H1 (cell line): Measurements from ENCODE around the gene GALE. TPM values are rescaled to one million over a fixed set of nuclear protein-coding genes. Genes with fewer than 3 reads are reported as not detected.

Source experiments
- CTCF ChIA-PET: fragments of 300-600 bp; sonication (Branson Sonifier 250); formaldehyde crosslinking; loops from one replicate; lab custom pipeline; 2021; ENCODE audit not compliant: partially characterized antibody; lab: Charles Lee
- POLR2A ChIA-PET: fragments of 300-600 bp; sonication (Branson Sonifier 250); formaldehyde crosslinking; loops from one replicate; lab custom pipeline; 2021; ENCODE audit warnings: inconsistent platforms; ENCODE audit not compliant: partially characterized antibody; lab: Charles Lee
- DNase-seq, 2 experiments: peaks; one replicate each; pipeline versions ENCODE4 v3.0.0 to v3.0.0-alpha.2; 2010 to 2022; ENCODE audit warnings: low spot score in 2 of 2, low read depth in 1 of 2, mixed read lengths in 1 of 2
- FAIRE-seq: peaks from 2 replicates; lab custom pipeline; 2011; peaks lifted over from hg19 to GRCh38; lab: Jason Lieb, UNC
- H2AFZ ChIP-seq: 2 replicates; pipeline ENCODE4 v1.8.1; 2012; ENCODE audit warnings: low read length, inconsistent platforms
- H2AK5ac ChIP-seq: 2 replicates; pipeline ENCODE4 v1.6.1; 2013; ENCODE audit warnings: low read depth, low read length
- H2BK120ac ChIP-seq: replicated peaks from 2 replicates; pipeline ENCODE3; 2013; ENCODE audit warnings: low read depth, low read length, inconsistent platforms
- H2BK12ac ChIP-seq: 2 replicates; pipeline ENCODE4 v1.6.1; 2013; ENCODE audit warnings: low read depth, low read length
- H2BK15ac ChIP-seq: 2 replicates; pipeline ENCODE4 v1.6.1; 2013; ENCODE audit warnings: low read length
- H2BK20ac ChIP-seq: 2 replicates; pipeline ENCODE4 v1.6.1; 2013; ENCODE audit warnings: low read length
- H2BK5ac ChIP-seq: 2 replicates; pipeline ENCODE4 v1.6.1; 2013; ENCODE audit warnings: low read depth, low read length
- H3K14ac ChIP-seq: 2 replicates; pipeline ENCODE4 v1.6.1; 2013; ENCODE audit warnings: inconsistent platforms; ENCODE audit not compliant: insufficient read length
- H3K18ac ChIP-seq: 2 replicates; pipeline ENCODE4 v1.6.1; 2013; ENCODE audit warnings: low read length; ENCODE audit errors: extremely low read depth
- H3K23ac ChIP-seq: 2 replicates; pipeline ENCODE4 v1.6.1; 2013; ENCODE audit warnings: inconsistent platforms; ENCODE audit not compliant: insufficient read length
- H3K23me2 ChIP-seq: 2 replicates; pipeline ENCODE4 v1.6.1; 2013; ENCODE audit warnings: low read depth, low read length
- H3K27ac ChIP-seq: 2 replicates; pipeline ENCODE4 v1.6.1; 2011; ENCODE audit warnings: low read depth, low read length, inconsistent platforms
- H3K27me3 ChIP-seq, 4 experiments: replicated peaks in 1 of 4; 1 replicate in 1 of 4; 2 replicates in 3 of 4; pipeline versions ENCODE4 v1.6.1 to v1.8.1; 2011 to 2013; ENCODE audit warnings: low read length in 3 of 4, mild to moderate bottlenecking in 3 of 4, inconsistent platforms in 2 of 4, mixed read lengths in 2 of 4, moderate library complexity in 1 of 4; ENCODE audit not compliant: control insufficient read depth in 3 of 4, insufficient read depth in 3 of 4; ENCODE audit errors: extremely low read depth in 1 of 4
- H3K36me3 ChIP-seq, 4 experiments: 2 replicates each; pipeline versions ENCODE4 v1.6.1 to v1.8.1; 2011 to 2013; ENCODE audit warnings: mild to moderate bottlenecking in 4 of 4, low read length in 3 of 4, moderate library complexity in 2 of 4, control low read depth in 1 of 4, inconsistent platforms in 1 of 4; ENCODE audit not compliant: insufficient read depth in 4 of 4, control insufficient read depth in 2 of 4
- H3K4ac ChIP-seq: replicated peaks from 2 replicates; pipeline ENCODE3; 2013; ENCODE audit warnings: low read length, low read depth, mixed read lengths, inconsistent platforms; ENCODE audit not compliant: insufficient read length
- H3K4me1 ChIP-seq, 4 experiments: replicated peaks in 1 of 4; 1 replicate in 1 of 4; 2 replicates in 3 of 4; pipeline versions ENCODE4 v1.6.1 to v1.8.1; 2011 to 2013; ENCODE audit warnings: low read length in 3 of 4, inconsistent platforms in 2 of 4, mixed read lengths in 1 of 4; ENCODE audit not compliant: insufficient read depth in 4 of 4, control insufficient read depth in 3 of 4
- H3K4me2 ChIP-seq, 2 experiments: 2 replicates each; pipeline versions ENCODE4 v1.6.1 to v1.8.1; 2011 to 2013; ENCODE audit warnings: low read depth in 2 of 2, low read length in 2 of 2, control low read depth in 1 of 2, inconsistent platforms in 1 of 2, mild to moderate bottlenecking in 1 of 2; ENCODE audit not compliant: insufficient read depth in 1 of 2
- H3K4me3 ChIP-seq, 4 experiments: fragments of 200-600, 300-600 bp in 1 of 4; sonication (generic), shearing (Covaris generic), sonication (Bioruptor Twin) in 1 of 4; 2 replicates each; pipeline versions ENCODE4 v1.5.1 to v1.8.1; 2011 to 2016; ENCODE audit warnings: low read length in 4 of 4, low read depth in 3 of 4, control low read depth in 2 of 4, inconsistent platforms in 2 of 4, mild to moderate bottlenecking in 2 of 4, mixed read lengths in 1 of 4, moderate library complexity in 1 of 4; ENCODE audit not compliant: insufficient read depth in 2 of 4; ENCODE audit errors: extremely low read depth in 1 of 4
- H3K56ac ChIP-seq: replicated peaks from 2 replicates; pipeline ENCODE3; 2013; ENCODE audit warnings: low read depth, mild to moderate bottlenecking, mixed read lengths, low read length, inconsistent platforms; ENCODE audit not compliant: insufficient read length
- H3K79me1 ChIP-seq: 2 replicates; pipeline ENCODE4 v1.6.1; 2013; ENCODE audit warnings: low read depth, low read length, control low read depth
- H3K79me2 ChIP-seq, 2 experiments: 2 replicates each; pipeline versions ENCODE4 v1.6.1 to v1.8.1; 2012 to 2013; ENCODE audit warnings: low read length in 2 of 2, mild to moderate bottlenecking in 2 of 2, inconsistent platforms in 1 of 2; ENCODE audit not compliant: insufficient read depth in 2 of 2, control insufficient read depth in 1 of 2
- H3K9ac ChIP-seq, 4 experiments: replicated peaks in 1 of 4; 1 replicate in 1 of 4; 2 replicates in 3 of 4; pipeline versions ENCODE4 v1.6.1 to v1.8.1; 2011 to 2013; ENCODE audit warnings: low read depth in 3 of 4, low read length in 3 of 4, control low read depth in 2 of 4, mild to moderate bottlenecking in 2 of 4, moderate library complexity in 2 of 4, inconsistent platforms in 1 of 4; ENCODE audit errors: extremely low read depth in 1 of 4
- H3K9me3 ChIP-seq, 2 experiments: 2 replicates each; pipeline versions ENCODE4 v1.6.1 to v1.8.1; 2012 to 2013; ENCODE audit warnings: mild to moderate bottlenecking in 2 of 2, moderate library complexity in 2 of 2, control low read depth in 1 of 2, inconsistent platforms in 1 of 2, low read depth in 1 of 2, low read length in 1 of 2, mixed read lengths in 1 of 2; ENCODE audit not compliant: insufficient read depth in 2 of 2
- H4K20me1 ChIP-seq, 2 experiments: replicated peaks in 1 of 2; 2 replicates each; pipeline versions ENCODE3 to v1.8.1; 2011 to 2013; ENCODE audit warnings: inconsistent platforms in 2 of 2, low read length in 2 of 2, mild to moderate bottlenecking in 1 of 2; ENCODE audit not compliant: insufficient read depth in 2 of 2, control insufficient read depth in 1 of 2
- H4K5ac ChIP-seq: 2 replicates; pipeline ENCODE4 v1.6.1; 2013; ENCODE audit warnings: low read length, low read depth, mixed read lengths, inconsistent platforms; ENCODE audit not compliant: insufficient read length
- H4K8ac ChIP-seq: 2 replicates; pipeline ENCODE4 v1.8.0; 2013; ENCODE audit warnings: mild to moderate bottlenecking, moderate library complexity, low read length, inconsistent platforms; ENCODE audit not compliant: insufficient read depth; ENCODE audit errors: extremely low read depth
- H4K91ac ChIP-seq: replicated peaks from 2 replicates; pipeline ENCODE3; 2013; ENCODE audit warnings: low read length, mixed read lengths, inconsistent platforms; ENCODE audit not compliant: insufficient read length
- ASH2L ChIP-seq: fragments of 200-600, 300-600 bp; sonication (generic); IDR thresholded peaks from one replicate; pipeline ENCODE4 v1.7.1; 2017; ENCODE audit warnings: low read length
- KDM4A ChIP-seq: IDR thresholded peaks from one replicate; pipeline ENCODE4 v1.7.1; 2012; ENCODE audit warnings: low read depth, mild to moderate bottlenecking, moderate library complexity, low read length, inconsistent platforms; ENCODE audit not compliant: severe bottlenecking
- SP1 ChIP-seq: IDR thresholded peaks from 2 replicates; pipeline ENCODE4 v1.6.1; 2011; ENCODE audit warnings: low read depth, low read length
- TAF1 ChIP-seq: IDR thresholded peaks from 2 replicates; pipeline ENCODE4 v1.6.1; 2011; ENCODE audit warnings: mild to moderate bottlenecking, low read depth, low read length
- WGBS, 2 experiments: shearing (Covaris generic) in 1 of 2; methylation state at CpG; one replicate each; pipeline versions ENCODE4 v1.1.6 to v1.1.7; 2013 to 2015; ENCODE audit warnings: low lambda C conversion rate in 2 of 2, mixed read lengths in 2 of 2, inconsistent platforms in 1 of 2, low coverage in 1 of 2, missing lambda C conversion rate in 1 of 2; ENCODE audit not compliant: insufficient replicate concordance in 2 of 2, insufficient coverage in 1 of 2, insufficient read length in 1 of 2; ENCODE audit errors: extremely low coverage in 1 of 2, missing lambda C conversion rate in 1 of 2; 5-methylcytosine and 5-hydroxymethylcytosine counted together
- polyA plus RNA-seq, 7 experiments: library from polyadenylated mRNA; depleted of rRNA in 3 of 7; stranded (reverse) in 5 of 7; unstranded in 2 of 7; fragments of >200 nt in 5 of 7; fragments of 200-250 nt in 2 of 7; gene quantifications; 1 replicate in 5 of 7; 2 replicates in 1 of 7; 4 replicates in 1 of 7; pipeline versions ENCODE4 v1.2.1 to v1.2.3, GENCODE V29; 2011 to 2013; ENCODE audit warnings: missing spikeins in 2 of 7, mixed read lengths in 2 of 7
- total RNA-seq: library from RNA; stranded (reverse); fragmentation: NEBNext Ultra II Directional; extraction: Animal tissue kit (Norgen Biotek cat#: 25700); gene quantifications from 2 replicates; pipeline ENCODE4 v1.2.1, GENCODE V29; 2021
- TF ChIP-seq, protein P1 (sequence below): IDR thresholded peaks from 2 replicates; pipeline ENCODE4 v1.6.1; 2012; ENCODE audit warnings: inconsistent platforms

The GALE gene
- total and polyA plus RNA-seq, 2 of the 8 experiments (the other 6 are each of a cell fraction or from before 2014, with no cell fraction given) = 26.0 to 33.9 TPM

DNA sequence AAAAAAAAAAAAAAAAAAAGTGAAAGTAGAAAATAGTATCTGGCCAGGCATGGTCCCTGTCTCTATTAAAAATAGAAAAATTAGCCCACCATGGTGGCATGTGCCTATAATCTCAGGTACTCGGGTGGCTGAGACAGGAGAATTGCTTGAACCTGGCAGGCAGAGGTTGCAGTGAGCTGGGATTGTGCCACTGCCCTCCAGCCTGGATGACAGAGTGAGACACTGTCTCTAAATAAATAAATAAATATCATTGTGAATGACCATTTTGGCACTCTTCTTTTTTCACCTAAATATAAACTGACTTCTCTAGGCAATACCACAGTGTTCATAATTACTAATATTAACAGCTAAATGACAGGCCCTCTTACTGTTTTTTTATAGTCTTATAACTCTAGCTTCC is 42.7 kb downstream of the GALE start:
- CTCF ChIA-PET = interaction anchor here (1.0 to 2.0 kb wide), 3 partner anchors 10 to 14 kb away, joined by 3 to 7 read pairs (median 3); no protein-coding TSS in a partner anchor
- 90% methylated on average over 1 of the region's 1 CpG; no CpG with 5 or more reads in 1 of the 2 experiments for WGBS, 2 experiments
- Histone ChIP-seq H3K36me3 (peaks cover 39 to 80% (median 69%) of the 10 kb centered on the region in 4 experiments), H3K27me3 (no peaks in the 10 kb centered on the region), H2BK5ac (no peak overlapping the region), H3K56ac (no peak overlapping the region), H2AK5ac (no peak overlapping the region), H3K79me2 (no peaks in the 10 kb centered on the region), H4K8ac (no peak overlapping the region), H3K23ac (no peak overlapping the region), H3K9me3 (no peaks in the 10 kb centered on the region), H2BK15ac (no peak overlapping the region), H3K4me3 (no peak overlapping the region), H2AFZ (no peak overlapping the region), H3K18ac (no peak overlapping the region), H3K27ac (no peak overlapping the region), H4K91ac (no peak overlapping the region), H3K14ac (no peak overlapping the region), H3K23me2 (no peaks in the 10 kb centered on the region), H2BK20ac (no peak overlapping the region), H3K79me1 (peaks cover 4% of the 10 kb centered on the region; the same call in 1 of the 2 replicates), H3K4ac (no peak overlapping the region), H2BK12ac (no peak overlapping the region), H3K4me2 (no peak overlapping the region), H3K4me1 (no peaks in the 10 kb centered on the region), H4K20me1 (peaks cover 9 to 18% of the 10 kb centered on the region in 2 experiments), H3K9ac (no peak overlapping the region), H2BK120ac (no peak overlapping the region), H4K5ac (no peak overlapping the region)
- POLR2A ChIA-PET = interaction anchor here (0.9 to 1.8 kb wide), 2 partner anchors 8 to 20 kb away, joined by 3 to 4 read pairs; partner anchors contain the start of gene PITHD1
- no peak for DNase-seq
- no peak for FAIRE-seq
- TF ChIP-seq TAF1 (no peak), ASH2L (no peak), KDM4A (no peak), SP1 (no peak)
- TF ChIP-seq, protein P1, sequence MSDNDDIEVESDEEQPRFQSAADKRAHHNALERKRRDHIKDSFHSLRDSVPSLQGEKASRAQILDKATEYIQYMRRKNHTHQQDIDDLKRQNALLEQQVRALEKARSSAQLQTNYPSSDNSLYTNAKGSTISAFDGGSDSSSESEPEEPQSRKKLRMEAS = no peak
